Neural progenitor cell (in vitro differentiated cells): Measurements from ENCODE around the gene L3MBTL1.

Source experiments
- CTCF ChIP-seq: fragments of 200-600 bp; sonication (generic); IDR thresholded peaks from 2 replicates; pipeline ENCODE4 v1.5.1; 2017; ENCODE audit warnings: antibody characterized with exemption, mild to moderate bottlenecking
- EZH2 ChIP-seq: fragments of 200-600 bp; sonication (generic); IDR thresholded peaks from 2 replicates; pipeline ENCODE4 v1.6.1; 2017; ENCODE audit warnings: antibody characterized with exemption, mild to moderate bottlenecking, moderate library complexity

- TF ChIP-seq CTCF (no peak), EZH2 (no peak)
Observed at GRCh38 chr20:43584448-43585136, 77.1 kb downstream of the L3MBTL1 start.
